ENCODE measurements around the gene DPP10.

The DPP10 gene

DNA sequence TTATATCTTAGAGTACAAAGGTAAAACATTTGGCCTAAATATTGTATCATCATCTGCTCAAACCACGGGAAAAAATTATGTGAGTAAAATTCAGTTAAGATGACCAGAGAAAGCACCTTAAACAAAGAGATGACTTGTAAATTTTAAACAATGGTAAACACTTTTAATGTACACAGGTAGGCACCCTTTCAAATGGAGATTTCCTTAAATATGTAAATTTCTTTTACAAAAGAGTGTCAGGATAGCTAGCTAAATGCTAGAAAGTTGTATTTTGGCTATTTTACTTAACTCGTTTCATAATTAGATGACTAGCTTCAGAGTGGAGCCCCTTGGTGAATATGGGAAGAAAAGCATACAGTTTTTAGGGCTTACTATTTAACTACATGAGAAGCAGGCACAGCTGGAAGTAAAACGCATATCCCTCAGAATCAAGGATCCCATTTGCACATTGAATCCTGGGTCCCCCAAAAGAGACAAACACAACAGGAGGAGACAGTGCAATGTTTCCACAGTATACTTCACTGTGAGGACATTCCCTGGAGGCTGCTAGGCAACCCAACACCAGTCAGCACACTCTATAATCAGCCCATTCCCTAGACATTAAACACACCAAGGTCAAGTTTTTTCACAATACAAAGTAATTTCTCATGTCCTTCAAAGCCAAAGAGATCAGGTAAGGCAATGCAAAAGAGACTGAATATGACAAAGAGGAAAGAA lies 1154.4 kb downstream of the DPP10 start:
- DNase-seq (ENCODE audit: extremely low spot score) = no peak
- TF ChIP-seq TARDBP (IDR thresholded peaks at IDR 0.05) = no peak
- no peak for TF ChIP-seq FOXM1 (IDR thresholded peaks at IDR 0.05; ENCODE audit: borderline replicate concordance)
- no peak for TF ChIP-seq ZNF384 (IDR thresholded peaks at IDR 0.05)
- TF ChIP-seq HDGF (IDR thresholded peaks at IDR 0.05; ENCODE audit: borderline replicate concordance) = no peak
- no peak for TF ChIP-seq FOXK2 (IDR thresholded peaks at IDR 0.05)
- no peak for TF ChIP-seq LEF1 (IDR thresholded peaks at IDR 0.05; ENCODE audit: borderline replicate concordance)
- TF ChIP-seq ELF4 (IDR thresholded peaks at IDR 0.05) = no peak
- no peak for TF ChIP-seq FOXA1 (IDR thresholded peaks at IDR 0.05)
- TF ChIP-seq BHLHE40 (IDR thresholded peaks at IDR 0.05; ENCODE audit: borderline replicate concordance) = no peak
- TF ChIP-seq, protein P1, sequence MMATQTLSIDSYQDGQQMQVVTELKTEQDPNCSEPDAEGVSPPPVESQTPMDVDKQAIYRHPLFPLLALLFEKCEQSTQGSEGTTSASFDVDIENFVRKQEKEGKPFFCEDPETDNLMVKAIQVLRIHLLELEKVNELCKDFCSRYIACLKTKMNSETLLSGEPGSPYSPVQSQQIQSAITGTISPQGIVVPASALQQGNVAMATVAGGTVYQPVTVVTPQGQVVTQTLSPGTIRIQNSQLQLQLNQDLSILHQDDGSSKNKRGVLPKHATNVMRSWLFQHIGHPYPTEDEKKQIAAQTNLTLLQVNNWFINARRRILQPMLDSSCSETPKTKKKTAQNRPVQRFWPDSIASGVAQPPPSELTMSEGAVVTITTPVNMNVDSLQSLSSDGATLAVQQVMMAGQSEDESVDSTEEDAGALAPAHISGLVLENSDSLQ (IDR thresholded peaks at IDR 0.05) = no peak
- TF ChIP-seq CTBP1 (IDR thresholded peaks at IDR 0.05; ENCODE audit: borderline replicate concordance) = no peak
- TF ChIP-seq SUZ12 (IDR thresholded peaks at IDR 0.05) = no peak
- TF ChIP-seq ARNT (IDR thresholded peaks at IDR 0.05) = no peak
- TF ChIP-seq SP1 (IDR thresholded peaks at IDR 0.05) = no peak
- no peak for TF ChIP-seq NFRKB (IDR thresholded peaks at IDR 0.05)
- TF ChIP-seq L3MBTL2 (conservative IDR thresholded peaks at IDR 0.05) = no peak
- ChIA-PET CTCF (no interaction called here), POLR2A (no interaction called here)

DNA sequence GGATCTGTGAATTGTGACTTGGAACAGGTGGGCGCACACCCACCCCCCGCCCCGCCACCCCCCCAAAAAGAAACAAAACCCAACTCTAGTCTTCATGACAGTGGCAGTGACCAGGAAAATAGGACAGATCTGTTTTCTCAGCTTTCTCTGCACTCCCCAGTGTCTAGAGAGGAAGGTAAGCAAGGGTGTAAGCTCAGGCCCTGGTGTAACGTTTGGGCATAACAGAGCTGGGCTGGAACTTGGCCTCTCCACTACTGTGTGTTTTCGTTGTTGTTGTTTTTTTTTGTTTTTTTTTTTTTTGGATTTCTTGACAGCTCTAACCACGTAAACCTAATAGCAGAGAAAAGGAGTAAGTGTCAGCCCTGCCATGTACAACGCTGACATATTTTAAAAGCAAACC lies 1160.8 kb downstream of the DPP10 start:
- CTCF ChIA-PET = no interaction called here
- POLR2A ChIA-PET = no interaction called here
- no peak for TF ChIP-seq FOXK2 (IDR thresholded peaks at IDR 0.05)
- no peak for TF ChIP-seq TARDBP (IDR thresholded peaks at IDR 0.05)
- DNase-seq (ENCODE audit: extremely low spot score) = no peak

DNA sequence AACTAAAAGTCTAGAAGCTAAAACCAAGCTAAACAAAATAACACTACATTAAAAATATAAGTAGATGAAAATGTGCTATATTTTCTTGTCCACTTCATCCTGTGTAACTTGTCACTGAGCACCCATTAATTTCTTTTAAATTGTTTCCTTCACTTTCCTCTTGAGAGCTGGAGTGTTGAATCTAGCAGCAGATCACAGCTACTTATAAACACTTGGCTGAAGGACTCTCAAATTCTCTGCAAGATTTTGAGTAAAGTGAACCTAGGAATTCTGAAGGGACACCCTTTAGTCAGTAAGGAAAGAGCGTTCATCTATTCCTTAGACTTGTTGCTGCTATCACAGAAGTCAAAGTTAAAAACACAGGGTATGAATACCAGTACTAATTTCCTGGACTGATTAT lies 1163.9 kb downstream of the DPP10 start:
- no peak for DNase-seq (ENCODE audit: extremely low spot score)
- ChIA-PET POLR2A (no interaction called here), CTCF (no interaction called here)
- TF ChIP-seq ARNT (IDR thresholded peaks at IDR 0.05) (no peak), ZNF384 (IDR thresholded peaks at IDR 0.05) (no peak), BHLHE40 (IDR thresholded peaks at IDR 0.05; ENCODE audit: borderline replicate concordance) (no peak), TARDBP (IDR thresholded peaks at IDR 0.05) (no peak), NFRKB (IDR thresholded peaks at IDR 0.05) (no peak), FOXA1 (IDR thresholded peaks at IDR 0.05) (no peak), CTBP1 (IDR thresholded peaks at IDR 0.05; ENCODE audit: borderline replicate concordance) (no peak), FOXM1 (IDR thresholded peaks at IDR 0.05; ENCODE audit: borderline replicate concordance) (no peak), HDGF (IDR thresholded peaks at IDR 0.05; ENCODE audit: borderline replicate concordance) (no peak), L3MBTL2 (conservative IDR thresholded peaks at IDR 0.05) (no peak), FOXK2 (IDR thresholded peaks at IDR 0.05) (no peak), ELF4 (IDR thresholded peaks at IDR 0.05) (no peak), SUZ12 (IDR thresholded peaks at IDR 0.05) (no peak), LEF1 (IDR thresholded peaks at IDR 0.05; ENCODE audit: borderline replicate concordance) (no peak)
- TF ChIP-seq, protein P1 (IDR thresholded peaks at IDR 0.05) = no peak

GRCh38 chr2:115609978-115610377 lies 1167.5 kb downstream of the DPP10 start:
- ChIA-PET CTCF (no interaction called here), POLR2A (no interaction called here)
- no peak for TF ChIP-seq ELF4 (IDR thresholded peaks at IDR 0.05)
- no peak for TF ChIP-seq FOXM1 (IDR thresholded peaks at IDR 0.05; ENCODE audit: borderline replicate concordance)
- TF ChIP-seq SP1 (IDR thresholded peaks at IDR 0.05) = no peak
- TF ChIP-seq FOXK2 (IDR thresholded peaks at IDR 0.05) = no peak
- no peak for TF ChIP-seq L3MBTL2 (conservative IDR thresholded peaks at IDR 0.05)
- no peak for TF ChIP-seq FOXA1 (IDR thresholded peaks at IDR 0.05)
- TF ChIP-seq, protein P1 (IDR thresholded peaks at IDR 0.05) = no peak
- DNase-seq (ENCODE audit: extremely low spot score) = no peak

DNA sequence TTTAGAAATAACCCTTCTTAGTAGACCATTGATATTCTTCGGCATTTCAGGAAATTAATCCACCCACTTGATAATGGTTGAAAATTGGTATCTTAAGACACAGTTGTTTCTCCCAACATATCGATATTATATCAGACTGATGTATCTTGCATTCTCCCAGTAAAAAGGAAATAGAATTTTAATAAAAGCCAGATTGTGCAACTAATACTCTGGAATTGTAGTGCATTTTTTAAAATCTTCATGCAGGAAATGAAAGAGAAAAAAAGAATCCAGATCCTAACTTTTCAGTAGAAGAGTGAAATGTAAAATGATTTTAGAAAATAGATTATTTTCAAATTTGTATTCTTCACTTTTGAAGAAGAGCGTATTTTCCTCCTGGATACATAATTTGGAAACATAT lies 1168.4 kb downstream of the DPP10 start:
- no peak for TF ChIP-seq HDGF (IDR thresholded peaks at IDR 0.05; ENCODE audit: borderline replicate concordance)
- no peak for TF ChIP-seq TARDBP (IDR thresholded peaks at IDR 0.05)
- TF ChIP-seq ZNF384 (IDR thresholded peaks at IDR 0.05) = no peak
- no peak for TF ChIP-seq LEF1 (IDR thresholded peaks at IDR 0.05; ENCODE audit: borderline replicate concordance)
- TF ChIP-seq SUZ12 (IDR thresholded peaks at IDR 0.05) = no peak
- CTCF ChIA-PET = no interaction called here
- DNase-seq (ENCODE audit: extremely low spot score) = no peak
- POLR2A ChIA-PET = no interaction called here

DNA sequence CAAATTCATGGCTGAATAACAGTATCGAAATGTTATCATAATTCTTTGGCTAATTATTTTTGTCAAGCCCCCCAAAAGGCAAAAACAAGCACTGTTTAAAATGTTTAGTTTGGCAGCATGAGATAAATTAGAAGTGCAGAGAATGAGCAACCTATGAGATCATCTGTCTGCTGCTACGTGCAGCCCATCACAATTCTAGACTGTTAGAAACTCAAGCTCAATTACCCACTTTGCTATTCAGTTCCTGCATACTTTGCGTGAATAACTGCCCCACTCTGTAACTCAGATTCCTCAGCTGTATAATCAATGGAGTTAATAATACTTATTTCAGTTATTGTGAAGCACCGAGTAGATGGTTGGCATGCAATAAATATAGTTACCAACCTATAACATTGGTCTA lies 1181.9 kb downstream of the DPP10 start:
- POLR2A ChIA-PET = no interaction called here
- no peak for TF ChIP-seq SUZ12 (IDR thresholded peaks at IDR 0.05)
- TF ChIP-seq SP1 (IDR thresholded peaks at IDR 0.05) = no peak
- TF ChIP-seq, protein P1 (IDR thresholded peaks at IDR 0.05) = no peak
- TF ChIP-seq ARNT (IDR thresholded peaks at IDR 0.05) = no peak
- no peak for TF ChIP-seq BHLHE40 (IDR thresholded peaks at IDR 0.05; ENCODE audit: borderline replicate concordance)
- TF ChIP-seq ZNF384 (IDR thresholded peaks at IDR 0.05) = no peak
- no peak for DNase-seq (ENCODE audit: extremely low spot score)
- CTCF ChIA-PET = no interaction called here
